HG03439 (cell line): Measurements from ENCODE around the gene YEATS4.
"Not testable (repeated sequence)": the region's sequence is repeated elsewhere in the genome, so short reads cannot be mapped to it uniquely, and the experiment has no call there.

Source experiments
- ATAC-seq: cut with Tn5 transposase; IDR thresholded peaks from one replicate; pipeline ENCODE4 v1.9.1; 2021; ENCODE audit warnings: mild to moderate bottlenecking, moderate library complexity; ENCODE audit not compliant: unreplicated experiment

YEATS4 gene

GRCh38 chr12:69359531-69360347 lies at the start of gene YEATS4:
Gene YEATS4 (plus strand): TSS chr12:69359743. CDS start chr12:69359973, 230 bp downstream.
- peak; percentile 89 for ATAC-seq

DNA sequence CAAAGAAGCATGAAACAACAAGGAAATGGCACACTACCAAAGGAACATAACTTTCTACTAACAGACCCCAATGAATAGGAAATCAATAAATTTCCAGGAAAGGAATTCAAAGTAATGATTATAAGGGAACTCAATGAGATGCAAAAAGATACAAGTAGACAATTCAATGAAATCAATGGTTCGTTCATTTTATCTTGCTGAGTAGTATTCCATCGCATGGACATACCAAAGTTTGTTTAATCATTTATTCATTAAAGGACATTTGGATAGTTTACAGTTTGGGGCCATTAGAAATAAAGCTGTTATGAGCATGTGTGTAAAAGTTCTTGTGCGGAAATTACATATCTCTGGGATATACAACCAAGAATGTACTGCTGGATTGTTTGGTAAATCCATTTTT lies 46.3 kb upstream of the YEATS4 start:
- no peak for ATAC-seq

DNA sequence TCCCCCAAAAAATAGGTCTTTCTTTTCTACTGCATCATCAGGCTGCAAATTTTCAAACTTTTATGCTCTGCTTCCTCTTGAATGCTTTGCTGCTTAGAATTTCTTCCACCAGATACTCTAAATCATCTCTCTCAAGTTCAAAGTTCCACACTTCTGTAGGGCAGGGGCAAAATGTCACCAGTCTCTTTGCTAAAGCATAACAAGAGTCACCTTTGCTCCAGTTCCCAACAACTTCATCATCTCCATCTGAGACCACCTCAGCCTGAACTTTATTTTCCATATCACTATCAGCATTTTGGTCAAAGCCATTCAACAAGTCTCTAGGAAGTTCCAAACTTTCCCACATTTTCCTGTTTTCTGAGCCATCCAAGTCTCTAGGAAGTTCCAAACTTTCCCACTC lies 42.8 kb upstream of the YEATS4 start:
- not testable (repeated sequence) for ATAC-seq

- ATAC-seq, result not testable (repeated sequence)
These were observed 42.3 kb upstream of the YEATS4 start for GRCh38 chr12:69317233-69317632.

DNA sequence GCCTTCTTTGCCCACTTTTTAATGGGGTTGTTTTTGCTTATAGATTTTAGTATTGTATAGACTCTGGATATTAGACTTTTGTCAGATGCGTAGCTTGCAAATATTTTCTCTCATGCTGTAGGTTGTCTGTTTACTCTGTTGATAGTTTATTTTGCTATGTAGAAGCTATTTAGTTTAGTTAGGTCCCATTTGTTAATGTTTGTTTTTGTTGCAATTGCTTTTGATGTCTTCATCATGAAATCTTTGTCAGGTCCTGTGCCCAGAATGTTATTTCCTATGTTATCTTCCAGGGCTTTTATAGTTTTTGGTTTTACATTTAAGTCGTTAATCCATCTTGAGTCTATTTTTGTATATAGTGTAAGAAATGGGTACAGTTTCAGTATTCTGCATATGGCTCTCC lies 41.3 kb upstream of the YEATS4 start:
- ATAC-seq, result no peak

GRCh38 chr12:69321351-69321750 lies 38.2 kb upstream of the YEATS4 start:
- ATAC-seq, result no peak

- ATAC-seq, result peak; percentile 61
These were observed 34.6 kb upstream of the YEATS4 start for GRCh38 chr12:69324797-69325466.

- no peak for ATAC-seq
These were observed 31.1 kb upstream of the YEATS4 start for GRCh38 chr12:69328426-69328825.

DNA sequence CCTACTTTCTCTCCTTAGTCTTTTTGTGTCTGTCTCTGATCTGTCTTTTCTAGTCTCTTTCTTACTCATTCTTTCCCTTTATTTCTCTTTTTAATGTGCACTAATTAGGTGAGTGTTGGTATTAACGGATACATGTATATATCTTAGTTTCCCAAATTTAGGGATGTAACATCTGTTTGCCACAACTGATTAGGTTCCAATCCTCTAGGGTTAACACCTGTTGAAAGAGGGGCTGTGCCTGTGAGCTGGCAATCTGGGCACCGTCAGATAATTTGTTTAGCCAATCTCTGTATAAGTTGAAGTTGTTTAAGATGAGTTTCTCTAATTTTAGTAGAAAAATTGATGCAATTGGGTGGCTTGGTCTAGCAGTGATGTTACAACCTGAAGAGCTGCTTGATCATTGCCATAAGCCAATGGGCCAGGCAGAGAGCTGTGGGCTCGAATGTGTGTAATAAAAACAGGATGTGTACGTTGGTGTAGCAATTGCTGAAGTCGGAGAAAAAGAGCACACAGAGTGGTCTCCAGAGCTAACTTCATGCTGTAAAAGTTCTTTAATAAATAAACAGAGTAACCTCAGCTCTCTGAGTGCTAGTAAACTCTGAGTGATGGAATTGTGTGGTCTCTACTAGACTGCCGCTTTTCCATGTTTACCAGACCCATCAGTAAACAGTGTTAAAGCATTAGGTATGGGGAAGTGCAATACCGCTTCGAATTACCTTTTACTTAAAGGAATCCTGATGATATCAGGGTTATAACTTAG lies 29.7 kb upstream of the YEATS4 start:
- no peak for ATAC-seq

GRCh38 chr12:69330475-69331473 lies 28.8 kb upstream of the YEATS4 start:
- ATAC-seq, result peak; percentile 67

GRCh38 chr12:69331519-69331908 lies 28.0 kb upstream of the YEATS4 start:
- ATAC-seq, result no peak

- ATAC-seq, result no peak
These were observed 27.4 kb upstream of the YEATS4 start for GRCh38 chr12:69331909-69332684.

- no peak for ATAC-seq
These were observed 26.7 kb upstream of the YEATS4 start for GRCh38 chr12:69332815-69333358.

DNA sequence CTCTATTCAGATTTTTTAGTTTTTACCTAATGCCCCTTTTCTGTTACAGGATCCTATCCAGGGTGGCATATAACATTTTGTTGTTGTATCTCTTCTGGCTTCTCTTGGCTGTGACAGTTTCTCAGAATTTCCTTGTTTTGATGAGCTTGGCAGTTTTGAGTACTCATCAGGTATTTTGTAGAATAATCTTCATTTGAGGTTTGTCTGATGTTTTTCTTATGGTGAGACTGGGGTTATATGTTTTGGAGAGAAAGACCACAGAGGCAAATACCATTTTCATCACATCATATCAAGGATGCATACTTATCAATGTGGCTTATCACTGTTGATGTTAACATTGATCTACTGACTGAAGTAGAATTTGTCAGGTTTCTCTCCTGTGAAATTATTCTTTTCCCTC lies 25.4 kb upstream of the YEATS4 start:
- no peak for ATAC-seq

- ATAC-seq, result no peak
These were observed 22.0 kb upstream of the YEATS4 start for GRCh38 chr12:69337311-69338090.

DNA sequence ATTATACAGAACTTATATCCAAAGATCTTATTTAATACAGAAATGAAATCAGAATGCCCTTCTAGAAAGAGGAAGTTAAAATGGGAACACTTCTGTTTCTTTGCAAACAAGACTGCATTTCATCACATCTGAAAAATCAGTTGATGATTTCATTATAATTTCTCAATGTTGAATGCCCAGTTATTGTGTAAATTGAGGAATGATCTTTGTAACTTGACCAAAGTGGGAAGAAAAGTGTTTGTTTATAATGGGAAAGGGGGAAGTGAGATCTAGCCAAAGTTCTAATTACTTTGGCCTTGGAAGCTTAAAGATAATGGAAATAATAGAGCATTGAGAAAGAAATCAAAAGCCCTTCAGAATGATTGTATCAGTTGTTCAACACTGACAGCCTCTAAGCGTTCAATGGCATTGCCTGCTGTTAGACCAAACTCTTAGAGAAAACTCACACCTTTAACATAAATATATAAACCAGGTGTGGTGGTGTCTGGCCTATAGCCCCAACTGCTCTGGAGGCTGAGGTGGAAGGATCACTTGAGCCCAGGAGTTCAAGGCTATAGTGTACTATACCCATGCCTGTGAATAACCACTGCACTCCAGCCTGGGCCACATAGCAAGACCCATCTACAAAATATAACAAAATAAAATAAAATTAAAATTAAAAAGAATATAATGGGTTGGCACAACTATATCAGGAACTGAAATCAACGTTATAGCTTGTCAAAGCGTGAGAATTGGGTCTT lies 21.3 kb upstream of the YEATS4 start:
- no peak for ATAC-seq

GRCh38 chr12:69338936-69339335 lies 20.6 kb upstream of the YEATS4 start:
- no peak for ATAC-seq

GRCh38 chr12:69339999-69340398 lies 19.5 kb upstream of the YEATS4 start:
- ATAC-seq, result no peak
